Measurements from ENCODE around the gene MOB4.
A peak's percentile ranks its signal among the peaks of the same experiment; 100 is the strongest.

Gene MOB4

GRCh38 chr2:197591339-197592072 is 75.6 kb downstream of the MOB4 start:
- DNase-seq (ENCODE audit: low read depth): no peak
- TF ChIP-seq MYC (IDR thresholded peaks at IDR 0.05; ENCODE audit: low read depth, low read length) (no peak), CTCF (IDR thresholded peaks at IDR 0.05; ENCODE audit: low read depth, low read length) (no peak), MAX (IDR thresholded peaks at IDR 0.05; ENCODE audit: low read depth, low read length) (no peak), POLR2A (IDR thresholded peaks at IDR 0.05; ENCODE audit: extremely low read depth, insufficient read length) (no peak)
- no peak overlapping the region for H3K4me3 ChIP-seq (ENCODE audit: low read depth, low read length)

GRCh38 chr2:197596766-197597165 is 80.9 kb downstream of the MOB4 start:
- TF ChIP-seq CTCF (IDR thresholded peaks at IDR 0.05; ENCODE audit: low read depth, low read length): no peak
- TF ChIP-seq MAX (IDR thresholded peaks at IDR 0.05; ENCODE audit: low read depth, low read length): no peak
- no peak for TF ChIP-seq POLR2A (IDR thresholded peaks at IDR 0.05; ENCODE audit: extremely low read depth, insufficient read length)
- TF ChIP-seq MYC (IDR thresholded peaks at IDR 0.05; ENCODE audit: low read depth, low read length): no peak
- no peak overlapping the region for H3K4me3 ChIP-seq (ENCODE audit: low read depth, low read length)
- DNase-seq (ENCODE audit: low read depth): no peak

- DNase-seq (ENCODE audit: low read depth): no peak
- no peak for TF ChIP-seq MYC (IDR thresholded peaks at IDR 0.05; ENCODE audit: low read depth, low read length)
- no peak for TF ChIP-seq CTCF (IDR thresholded peaks at IDR 0.05; ENCODE audit: low read depth, low read length)
- TF ChIP-seq POLR2A (IDR thresholded peaks at IDR 0.05; ENCODE audit: extremely low read depth, insufficient read length): no peak
- no peak for TF ChIP-seq MAX (IDR thresholded peaks at IDR 0.05; ENCODE audit: low read depth, low read length)
- no peak overlapping the region for H3K4me3 ChIP-seq (ENCODE audit: low read depth, low read length)
Measured at GRCh38 chr2:197597166-197597565, 81.3 kb downstream of the MOB4 start.

- DNase-seq (ENCODE audit: low read depth): no peak
- H3K4me3 ChIP-seq (ENCODE audit: low read depth, low read length): no peak overlapping the region
- no peak for TF ChIP-seq CTCF (IDR thresholded peaks at IDR 0.05; ENCODE audit: low read depth, low read length)
- TF ChIP-seq POLR2A (IDR thresholded peaks at IDR 0.05; ENCODE audit: extremely low read depth, insufficient read length): no peak
- TF ChIP-seq MAX (IDR thresholded peaks at IDR 0.05; ENCODE audit: low read depth, low read length): no peak
- TF ChIP-seq MYC (IDR thresholded peaks at IDR 0.05; ENCODE audit: low read depth, low read length): no peak
Measured at GRCh38 chr2:197598450-197598849, 82.6 kb downstream of the MOB4 start.

- H3K4me3 ChIP-seq (ENCODE audit: low read depth, low read length): peak overlapping the region; percentile 17
- peak; percentile 84 for DNase-seq (ENCODE audit: low read depth)
- peak; percentile 53 for TF ChIP-seq CTCF (IDR thresholded peaks at IDR 0.05; ENCODE audit: low read depth, low read length)
- TF ChIP-seq MYC (IDR thresholded peaks at IDR 0.05; ENCODE audit: low read depth, low read length): peak; percentile 47
- TF ChIP-seq MAX (IDR thresholded peaks at IDR 0.05; ENCODE audit: low read depth, low read length): peak; percentile 77
- TF ChIP-seq POLR2A (IDR thresholded peaks at IDR 0.05; ENCODE audit: extremely low read depth, insufficient read length): no peak
Measured at GRCh38 chr2:197599285-197599965, 83.6 kb downstream of the MOB4 start.
